GM10266 (cell line): Measurements from ENCODE around the gene CDKN2AIP.
"Not testable (repeated sequence)": the region's sequence is repeated elsewhere in the genome, so short reads cannot be mapped to it uniquely, and the experiment has no call there.

Experiments
- DNase-seq: peaks from one replicate; pipeline ENCODE4 v3.0.0; 2012; ENCODE audit errors: extremely low spot score
- TF ChIP-seq, protein P1 (sequence below): IDR thresholded peaks from 2 replicates; pipeline ENCODE4 v1.5.1; 2012; ENCODE audit warnings: mild to moderate bottlenecking, low read depth; ENCODE audit not compliant: control insufficient read depth, insufficient read depth; ENCODE audit errors: missing control alignments

The CDKN2AIP gene

DNA sequence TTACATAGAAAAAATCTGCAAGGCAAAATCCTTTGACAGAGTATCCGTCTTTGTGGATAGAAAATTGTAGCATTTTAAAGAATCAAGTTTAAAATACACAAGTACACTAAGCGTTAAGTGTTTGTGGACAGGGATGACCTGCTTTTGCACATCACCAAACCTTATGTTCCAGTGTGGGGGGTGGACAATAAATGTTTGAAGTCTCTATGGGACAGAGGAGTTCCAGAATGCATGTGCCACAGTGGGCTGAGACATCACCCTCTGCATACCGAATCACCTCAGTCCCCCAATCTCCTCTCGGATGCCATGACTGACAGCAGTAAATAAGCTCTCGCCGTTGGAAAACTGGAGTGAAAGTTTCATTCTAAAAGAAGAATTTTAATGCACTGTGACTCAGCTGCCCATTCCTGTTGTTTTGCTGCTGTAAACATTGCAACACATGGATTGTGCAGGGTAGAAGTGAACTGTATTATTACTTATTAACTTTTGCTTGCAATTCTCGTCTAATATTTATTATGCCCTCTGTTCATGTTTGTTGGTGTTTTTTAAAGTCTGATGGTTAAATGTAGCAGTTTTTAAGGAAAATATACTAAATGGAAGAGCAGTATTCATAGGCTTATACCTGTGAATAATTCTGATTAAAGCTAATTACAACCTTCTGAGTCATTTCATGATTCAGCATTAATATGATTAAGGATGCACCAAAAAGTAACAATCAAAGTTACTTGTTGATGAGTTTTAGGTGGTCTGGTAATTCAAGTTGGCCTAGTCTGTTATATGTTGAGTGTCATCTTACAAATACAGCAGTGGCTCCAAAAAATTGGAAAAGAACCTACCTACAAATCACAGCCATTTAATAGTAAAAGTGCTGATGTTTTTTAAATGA, 24.0 kb downstream of the CDKN2AIP start:
- TF ChIP-seq, protein P1, sequence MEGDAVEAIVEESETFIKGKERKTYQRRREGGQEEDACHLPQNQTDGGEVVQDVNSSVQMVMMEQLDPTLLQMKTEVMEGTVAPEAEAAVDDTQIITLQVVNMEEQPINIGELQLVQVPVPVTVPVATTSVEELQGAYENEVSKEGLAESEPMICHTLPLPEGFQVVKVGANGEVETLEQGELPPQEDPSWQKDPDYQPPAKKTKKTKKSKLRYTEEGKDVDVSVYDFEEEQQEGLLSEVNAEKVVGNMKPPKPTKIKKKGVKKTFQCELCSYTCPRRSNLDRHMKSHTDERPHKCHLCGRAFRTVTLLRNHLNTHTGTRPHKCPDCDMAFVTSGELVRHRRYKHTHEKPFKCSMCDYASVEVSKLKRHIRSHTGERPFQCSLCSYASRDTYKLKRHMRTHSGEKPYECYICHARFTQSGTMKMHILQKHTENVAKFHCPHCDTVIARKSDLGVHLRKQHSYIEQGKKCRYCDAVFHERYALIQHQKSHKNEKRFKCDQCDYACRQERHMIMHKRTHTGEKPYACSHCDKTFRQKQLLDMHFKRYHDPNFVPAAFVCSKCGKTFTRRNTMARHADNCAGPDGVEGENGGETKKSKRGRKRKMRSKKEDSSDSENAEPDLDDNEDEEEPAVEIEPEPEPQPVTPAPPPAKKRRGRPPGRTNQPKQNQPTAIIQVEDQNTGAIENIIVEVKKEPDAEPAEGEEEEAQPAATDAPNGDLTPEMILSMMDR: no peak
- DNase-seq: no peak

DNA sequence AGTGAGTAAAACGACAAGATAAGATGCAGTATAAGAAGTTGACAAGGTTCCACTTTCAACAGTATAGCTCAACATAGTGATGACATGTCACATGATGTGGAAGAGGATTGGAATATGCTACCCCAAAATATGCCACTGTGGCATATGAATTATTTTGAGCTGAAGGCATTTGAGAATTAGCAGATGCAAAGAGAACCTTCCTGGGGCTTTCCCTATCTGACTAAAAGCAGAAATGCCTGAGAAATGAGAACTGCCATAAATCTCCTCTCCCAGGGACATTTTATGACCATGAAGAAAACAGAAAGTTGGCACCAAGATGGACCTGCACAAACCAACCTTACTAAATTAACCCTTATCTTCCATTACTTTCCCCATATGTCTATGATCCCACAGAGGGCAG, 24.8 kb downstream of the CDKN2AIP start:
- TF ChIP-seq, protein P1: no peak
- no peak for DNase-seq

DNA sequence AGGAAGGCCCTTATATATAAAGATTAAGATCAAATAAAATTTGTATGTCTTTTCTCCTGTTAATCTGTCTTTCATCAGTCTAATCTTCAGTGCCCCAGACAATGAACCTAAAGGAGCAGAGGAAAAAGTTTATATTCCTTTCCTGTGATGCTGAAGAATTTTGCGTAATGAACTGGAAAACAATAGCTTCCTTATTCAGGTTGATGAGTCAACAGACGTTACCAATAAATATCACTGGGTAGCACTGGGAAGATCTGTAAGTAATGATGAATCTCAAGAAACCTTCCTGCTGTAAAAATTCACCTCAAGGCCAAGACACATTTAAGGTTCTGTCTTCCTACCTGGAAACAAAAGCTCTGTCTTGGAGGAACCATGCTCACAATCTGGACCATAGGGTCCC, 25.5 kb downstream of the CDKN2AIP start:
- TF ChIP-seq, protein P1: no peak
- no peak for DNase-seq

DNA sequence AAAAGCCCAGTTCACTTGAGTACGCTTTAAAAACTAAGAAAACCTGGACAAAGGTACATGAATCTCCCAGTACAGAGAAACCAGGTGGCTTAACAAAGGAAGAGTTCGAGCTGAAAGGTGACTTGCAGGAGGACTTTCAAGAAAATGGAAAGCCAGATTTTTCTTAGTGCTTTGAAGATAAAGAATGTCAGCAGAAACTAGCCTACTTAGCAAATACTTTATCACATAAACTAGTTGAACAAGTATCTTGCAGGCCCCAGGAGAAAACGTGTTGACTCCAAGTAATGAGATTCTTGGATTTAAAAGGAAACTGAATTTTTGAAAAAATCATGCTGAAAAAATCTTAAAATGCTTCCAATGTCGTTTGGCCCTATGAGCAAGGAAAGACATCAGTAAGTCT, 26.4 kb downstream of the CDKN2AIP start:
- DNase-seq: no peak
- TF ChIP-seq, protein P1: no peak

DNA sequence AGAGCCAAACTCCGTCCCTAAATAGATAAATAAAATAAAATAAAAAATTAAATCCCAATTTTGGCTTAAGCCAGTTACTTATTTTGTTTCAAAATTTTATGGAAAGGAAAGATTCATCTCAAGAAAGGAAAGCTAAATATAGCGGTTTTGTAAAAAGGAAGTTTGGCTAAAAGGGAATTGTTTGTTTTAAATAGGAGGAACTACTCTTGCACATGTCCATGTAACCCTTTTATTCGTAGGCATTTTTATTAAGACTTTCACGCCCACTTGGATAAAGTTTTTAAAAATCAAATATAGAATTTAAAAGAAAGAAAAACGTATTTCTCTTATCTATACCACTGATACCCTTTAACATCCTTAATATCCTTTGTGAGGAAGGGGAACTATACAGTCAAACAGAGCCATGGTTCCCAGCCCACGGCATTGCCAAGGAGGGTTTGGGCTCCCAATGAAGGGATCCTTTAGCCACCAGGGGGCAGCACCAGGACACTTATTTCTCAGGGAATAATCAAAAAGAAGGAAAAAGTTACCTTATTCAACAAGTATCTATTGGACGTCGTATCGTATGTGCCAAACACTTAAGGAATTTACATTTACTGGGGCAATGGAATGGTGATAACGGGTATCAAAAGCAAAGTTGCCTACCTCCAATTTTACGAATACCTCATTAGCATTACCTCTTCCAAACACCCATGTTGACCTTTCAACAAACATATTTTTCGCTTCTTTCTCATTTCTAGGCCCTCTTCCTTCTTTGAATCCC, 27.7 kb downstream of the CDKN2AIP start:
- peak; percentile 76 for DNase-seq
- TF ChIP-seq, protein P1: peak; percentile 89

DNA sequence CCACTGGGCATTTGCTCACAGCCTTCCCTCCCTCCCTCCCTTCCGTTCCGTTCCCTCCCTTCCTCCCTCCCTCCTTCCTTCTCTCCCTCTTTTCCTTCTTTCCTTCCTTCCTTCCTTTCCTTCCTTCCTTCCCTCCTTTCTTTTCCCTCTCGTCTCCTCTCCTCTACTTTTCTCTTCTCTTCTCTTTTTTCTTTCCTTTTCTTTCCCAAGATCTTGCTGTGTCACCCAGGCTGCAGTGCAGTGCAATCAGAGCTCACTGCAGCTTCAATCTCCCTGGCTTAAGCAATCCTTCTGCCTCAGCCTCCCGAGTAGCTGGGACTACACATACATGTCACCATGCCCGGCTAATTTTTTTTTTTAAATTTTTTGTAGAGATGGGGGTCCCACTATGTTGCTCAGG, 33.7 kb downstream of the CDKN2AIP start:
- TF ChIP-seq, protein P1: no peak

DNA sequence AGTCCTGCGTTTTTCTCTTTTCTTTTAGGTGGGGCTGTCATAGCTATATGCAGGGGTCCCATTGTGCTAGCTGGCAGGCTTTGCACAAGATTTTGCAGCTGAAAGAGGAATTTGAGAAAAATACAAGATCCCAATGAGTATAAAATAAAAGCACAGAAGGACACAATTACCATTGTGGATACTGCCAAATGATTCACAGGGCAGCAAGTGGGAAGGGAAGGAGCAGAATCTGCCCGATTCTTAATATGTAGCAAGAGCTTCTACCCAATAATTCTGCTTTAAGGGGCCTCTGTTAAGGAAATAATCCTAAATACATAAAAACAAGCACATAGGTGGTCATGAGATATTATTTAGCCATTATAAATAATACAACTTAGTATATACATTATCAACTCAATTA, 34.5 kb downstream of the CDKN2AIP start:
- TF ChIP-seq, protein P1: no peak

More for the DNA sequence above, 33.7 kb downstream of the CDKN2AIP start:
- DNase-seq: no peak

DNA sequence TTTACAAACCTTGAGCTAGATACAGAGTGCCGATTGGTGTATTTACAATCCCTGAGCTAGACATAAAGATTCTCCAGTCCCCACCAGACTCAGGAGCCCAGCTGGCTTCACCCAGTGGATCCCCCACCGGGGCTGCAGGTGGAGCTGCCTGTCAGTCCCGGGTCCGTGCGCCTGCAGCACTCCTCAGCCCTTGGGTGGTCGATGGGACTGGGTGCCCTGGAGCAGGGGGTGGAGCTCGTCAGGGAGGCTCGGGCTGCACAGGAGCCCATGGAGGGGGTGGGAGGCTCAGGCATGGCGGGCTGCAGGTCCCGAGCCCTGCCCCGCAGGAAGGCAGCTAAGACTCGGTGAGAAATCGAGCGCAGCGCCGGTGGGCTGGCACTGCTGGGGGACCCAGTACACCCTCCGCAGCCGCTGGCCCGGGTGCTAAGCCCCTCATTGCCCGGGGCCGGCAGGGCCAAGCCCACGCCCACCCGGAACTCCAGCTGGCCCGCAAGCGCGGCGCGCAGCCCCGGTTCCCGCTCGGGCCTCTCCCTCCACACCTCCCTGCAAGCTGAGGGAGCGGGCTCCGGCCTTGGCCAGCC, 38.2 kb downstream of the CDKN2AIP start:
- not testable (repeated sequence) for DNase-seq

More for the DNA sequence above, 34.5 kb downstream of the CDKN2AIP start:
- DNase-seq: no peak
